HG02610 (cell line): ENCODE measurements around the gene SNAP47.

Source experiments
- ATAC-seq: cut with Tn5 transposase; IDR thresholded peaks from one replicate; pipeline ENCODE4 v1.9.1; 2021; ENCODE audit warnings: mild to moderate bottlenecking, moderate library complexity; ENCODE audit not compliant: unreplicated experiment

Gene SNAP47

DNA sequence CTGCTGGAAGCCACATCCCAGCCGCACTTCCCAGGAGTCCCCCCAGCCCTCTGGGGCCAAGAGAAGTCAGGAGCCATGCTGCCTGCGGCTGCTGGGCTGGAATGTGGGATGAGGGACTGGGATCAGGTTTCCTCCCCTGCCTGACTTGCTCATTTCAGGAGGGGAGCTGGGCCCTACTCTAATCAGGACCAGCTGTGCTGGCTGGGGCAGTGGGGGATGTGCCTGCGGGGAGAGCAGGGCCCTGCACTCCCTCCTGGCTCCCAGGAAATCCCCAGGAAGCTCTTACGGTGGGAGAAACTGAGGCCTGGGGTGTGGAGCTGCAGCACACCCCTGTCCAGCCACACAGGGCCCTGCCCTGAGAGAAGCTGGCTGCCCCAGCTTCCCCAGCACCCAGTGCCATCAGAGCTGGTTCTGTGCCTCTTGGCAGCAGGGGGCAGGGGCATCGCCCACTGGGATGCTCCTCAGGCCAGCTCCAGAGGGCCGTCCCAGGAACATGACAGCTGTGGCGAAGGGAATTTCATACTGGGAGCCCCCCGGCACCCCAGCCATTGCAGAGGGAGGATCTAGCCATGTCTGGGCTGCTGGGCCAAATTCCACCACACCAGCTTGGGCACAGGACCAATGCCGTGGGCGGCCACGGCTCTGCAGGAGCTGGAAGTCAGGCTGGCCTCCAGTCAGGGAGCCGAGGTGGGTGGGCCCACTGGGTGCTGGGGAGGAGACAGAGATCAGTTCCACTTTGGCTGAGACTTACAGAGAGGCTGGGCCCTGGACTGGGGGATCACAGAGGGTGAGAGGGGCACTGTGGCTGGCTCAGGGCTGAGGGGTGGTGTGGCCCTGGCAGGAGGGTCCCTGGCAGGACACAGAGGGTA, 58.9 kb downstream of the SNAP47 start:
- no peak for ATAC-seq

DNA sequence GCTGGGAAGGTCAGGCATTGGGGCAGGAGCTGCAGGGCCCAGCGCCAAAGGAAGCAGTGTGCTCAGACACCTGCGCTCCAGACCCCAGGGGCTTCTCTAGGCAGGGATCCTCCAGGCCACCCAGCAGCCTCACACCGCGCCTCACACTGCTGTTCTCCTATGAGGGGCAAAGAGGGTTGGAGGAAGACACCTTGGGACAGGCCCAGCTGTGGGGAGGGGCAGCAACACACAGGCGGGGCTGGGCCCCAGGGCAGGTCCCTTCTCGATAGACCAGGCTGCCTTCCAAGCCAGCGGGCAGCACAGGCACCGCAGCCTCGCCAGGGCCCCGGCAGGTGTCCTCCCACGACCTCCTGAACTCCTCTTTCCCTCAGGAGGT, 59.6 kb downstream of the SNAP47 start:
- no peak for ATAC-seq

DNA sequence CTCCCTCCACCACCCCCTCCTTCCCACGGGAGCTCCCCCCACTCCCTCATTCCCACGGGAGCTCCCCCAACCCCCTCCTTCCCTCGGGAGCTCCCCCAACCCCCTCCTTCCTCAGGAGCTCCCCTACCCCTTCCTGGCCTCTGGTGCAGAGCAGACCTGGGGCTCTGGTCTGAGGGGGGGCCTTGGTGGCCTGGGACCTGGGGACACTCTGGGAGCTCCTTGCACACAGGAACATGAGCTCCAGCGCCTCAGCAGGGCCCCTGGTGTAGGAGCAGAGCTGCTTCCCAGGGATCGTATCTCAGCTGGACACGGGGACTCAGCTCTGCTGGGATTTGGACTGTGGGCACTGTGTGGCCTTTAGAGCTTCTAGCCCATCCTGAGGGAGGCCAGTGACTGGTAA, 60.5 kb downstream of the SNAP47 start:
- no peak for ATAC-seq

DNA sequence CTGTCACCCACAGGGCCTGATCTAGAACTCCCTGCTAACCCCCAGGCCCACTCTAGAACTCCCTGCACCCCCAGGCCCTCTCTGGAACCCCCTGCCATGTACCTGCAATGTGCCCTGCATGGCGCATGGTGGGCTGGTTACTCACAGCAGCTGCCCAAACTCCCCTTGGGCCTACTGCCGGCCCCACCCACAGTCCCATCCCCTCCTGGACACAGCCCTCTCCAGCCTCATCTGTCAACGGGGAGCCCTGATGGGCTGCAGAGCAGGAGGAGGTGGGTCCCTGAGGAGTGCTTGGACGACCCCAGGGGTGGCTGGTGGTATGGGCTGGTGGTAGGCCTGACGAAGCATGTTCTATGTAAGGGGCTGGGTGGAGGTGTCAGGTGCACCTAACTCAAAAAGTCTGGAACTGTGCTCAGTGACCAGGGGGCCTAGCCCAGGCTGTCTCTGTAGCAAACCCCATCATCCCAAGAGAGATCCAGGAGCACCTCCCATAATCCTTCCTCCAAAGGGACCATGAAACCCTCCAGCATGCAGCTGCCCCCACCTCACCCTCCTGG, 61.2 kb downstream of the SNAP47 start:
- no peak for ATAC-seq

DNA sequence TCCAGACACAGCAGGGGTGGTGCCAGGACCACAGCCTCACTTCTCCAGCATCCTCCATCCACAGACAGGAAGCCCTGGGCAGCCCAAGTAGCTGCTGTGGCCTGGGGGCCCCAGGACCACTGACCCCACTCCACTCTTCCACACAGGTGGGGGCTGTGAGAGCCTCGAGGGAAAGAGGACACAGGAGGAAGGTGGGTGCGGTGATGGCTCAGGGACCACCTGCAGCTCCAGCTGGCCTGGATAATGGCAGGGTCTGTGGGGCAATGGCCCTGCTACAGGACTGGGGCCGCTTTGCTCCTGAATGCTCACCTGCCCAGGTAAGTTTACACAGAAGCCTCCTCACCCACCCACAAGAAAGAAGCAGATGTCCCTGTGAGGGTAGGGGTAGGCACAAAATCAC, 61.9 kb downstream of the SNAP47 start:
- ATAC-seq = no peak

- ATAC-seq = no peak
These were observed 62.4 kb downstream of the SNAP47 start for GRCh38 chr1:227797625-227798024.

DNA sequence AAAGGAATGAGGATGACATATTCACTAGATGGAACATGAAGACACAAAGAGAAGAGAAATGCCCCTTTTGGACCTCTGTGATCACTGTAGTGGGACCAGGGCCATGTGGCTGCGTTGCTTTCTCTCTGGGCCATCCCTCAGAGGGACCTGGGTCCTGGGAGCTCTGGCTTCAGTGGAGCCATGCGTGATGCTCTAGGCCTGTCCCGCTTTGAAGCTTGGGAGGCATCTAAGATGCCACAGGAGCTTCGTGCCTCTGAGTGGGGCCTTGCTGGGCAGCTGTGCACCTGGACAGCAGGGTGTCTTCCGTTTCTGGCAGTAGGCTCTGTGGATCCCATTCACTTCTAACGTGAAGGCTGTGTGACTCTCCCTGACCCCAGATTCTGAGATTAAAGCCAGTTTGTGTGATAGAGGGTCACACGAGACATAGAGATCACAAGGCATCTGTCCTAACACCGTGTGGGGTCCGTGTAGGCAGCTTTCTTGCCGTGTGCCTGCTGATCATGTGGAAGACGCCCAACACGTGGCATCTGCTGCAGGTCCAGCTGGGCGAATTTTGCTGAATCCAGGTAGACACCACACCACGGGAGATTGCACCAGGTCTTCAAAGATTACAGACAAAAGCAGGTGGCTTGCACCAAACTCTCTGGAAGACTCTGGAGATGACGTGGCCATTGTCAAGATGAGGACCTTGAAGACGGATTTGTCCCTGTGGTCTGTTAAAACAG, 63.0 kb downstream of the SNAP47 start:
- no peak for ATAC-seq

- ATAC-seq = no peak
These were observed 64.5 kb downstream of the SNAP47 start for GRCh38 chr1:227799756-227800155.

GRCh38 chr1:227803933-227804332, 68.7 kb downstream of the SNAP47 start:
- ATAC-seq = no peak

- ATAC-seq = no peak
These were observed 70.5 kb downstream of the SNAP47 start for GRCh38 chr1:227805606-227806197.

DNA sequence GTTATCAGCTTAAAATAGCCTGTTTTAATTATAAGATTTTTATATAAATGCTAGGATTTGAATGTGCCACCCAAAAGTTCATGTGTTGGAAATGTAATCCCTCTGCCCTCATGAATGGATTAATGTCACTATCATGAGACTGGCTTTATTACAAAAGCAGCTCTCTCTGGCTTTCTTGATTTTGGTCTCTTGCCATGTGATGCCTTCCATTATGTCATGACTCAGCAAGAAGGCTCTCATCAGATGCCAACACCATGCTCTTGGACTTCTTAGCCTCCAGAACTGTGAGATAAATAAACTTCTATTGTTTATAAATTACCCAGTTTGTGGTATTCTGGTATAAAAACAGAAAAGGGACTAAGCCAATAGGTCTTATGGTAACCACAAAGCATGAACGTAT, 73.3 kb downstream of the SNAP47 start:
- ATAC-seq = no peak

GRCh38 chr1:227809026-227809425, 73.8 kb downstream of the SNAP47 start:
- no peak for ATAC-seq

- no peak for ATAC-seq
These were observed 78.7 kb downstream of the SNAP47 start for GRCh38 chr1:227813962-227814361.

DNA sequence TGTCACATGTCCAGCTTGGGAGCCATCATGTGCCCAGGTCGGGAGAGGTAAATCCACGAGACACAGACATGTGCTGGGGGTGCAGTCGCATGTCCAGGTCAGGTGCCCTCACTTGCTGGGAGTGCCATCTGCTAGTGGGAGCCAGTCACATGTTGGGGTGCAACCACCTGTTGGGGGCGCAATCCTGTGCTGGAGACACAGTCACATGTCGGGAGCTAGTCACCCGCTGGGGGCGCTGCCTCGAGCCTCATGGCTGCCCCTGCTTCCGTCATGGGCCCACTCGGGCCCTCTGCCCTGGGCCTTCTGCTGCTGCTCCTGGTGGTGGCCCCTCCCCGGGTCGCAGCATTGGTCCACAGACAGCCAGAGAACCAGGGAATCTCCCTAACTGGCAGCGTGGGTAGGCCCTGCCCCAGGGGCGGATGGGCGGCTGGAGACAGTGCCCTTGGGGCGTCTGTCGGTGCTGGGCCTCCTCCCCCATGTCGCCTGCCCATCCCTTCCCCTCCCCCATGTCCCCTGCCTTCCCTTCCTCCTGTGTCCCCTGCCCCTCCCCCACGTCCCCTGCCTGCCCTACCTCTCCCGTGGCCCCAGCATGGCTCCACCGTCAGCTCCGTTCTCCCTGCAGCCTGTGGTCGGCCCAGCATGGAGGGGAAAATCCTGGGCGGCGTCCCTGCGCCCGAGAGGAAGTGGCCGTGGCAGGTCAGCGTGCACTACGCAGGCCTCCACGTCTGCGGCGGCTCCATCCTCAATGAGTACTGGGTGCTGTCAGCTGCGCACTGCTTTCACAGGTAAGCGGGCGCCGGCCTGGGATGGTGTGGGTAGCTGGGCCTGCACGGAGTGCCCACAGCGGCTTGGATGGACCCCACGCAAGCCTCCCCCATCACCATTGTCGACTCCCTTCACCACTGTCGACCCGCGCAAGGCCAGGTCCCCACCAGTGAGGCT, 80.5 kb downstream of the SNAP47 start, which contains the start of gene PRSS38:
Gene PRSS38 (plus strand): TSS at position 208 of the 942 bp plus-strand sequence. CDS start 42 bp downstream, at position 250.
- no peak for ATAC-seq

- ATAC-seq = no peak
These were observed 81.7 kb downstream of the SNAP47 start for GRCh38 chr1:227816750-227817446.

DNA sequence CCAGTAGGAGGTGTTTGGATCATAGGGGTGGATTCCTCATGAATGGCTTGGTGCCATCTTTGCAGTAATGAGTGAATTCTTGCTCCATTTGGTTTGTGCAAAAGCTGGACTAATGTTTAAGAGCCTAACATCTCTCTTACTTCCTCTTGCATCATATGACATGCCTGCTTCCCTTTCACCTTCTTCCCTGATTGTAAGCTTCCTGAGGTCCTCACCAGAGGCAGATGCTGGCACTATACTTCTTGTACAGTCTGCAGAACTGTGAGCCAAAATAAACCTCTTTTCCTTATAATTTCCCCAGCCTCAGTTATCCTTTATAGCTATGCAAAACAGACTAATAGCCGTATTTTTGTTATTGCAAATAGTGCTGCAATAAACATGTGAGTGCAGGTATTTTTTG, 88.3 kb downstream of the SNAP47 start:
- no peak for ATAC-seq

GRCh38 chr1:227824204-227824603, 89.0 kb downstream of the SNAP47 start:
- no peak for ATAC-seq

DNA sequence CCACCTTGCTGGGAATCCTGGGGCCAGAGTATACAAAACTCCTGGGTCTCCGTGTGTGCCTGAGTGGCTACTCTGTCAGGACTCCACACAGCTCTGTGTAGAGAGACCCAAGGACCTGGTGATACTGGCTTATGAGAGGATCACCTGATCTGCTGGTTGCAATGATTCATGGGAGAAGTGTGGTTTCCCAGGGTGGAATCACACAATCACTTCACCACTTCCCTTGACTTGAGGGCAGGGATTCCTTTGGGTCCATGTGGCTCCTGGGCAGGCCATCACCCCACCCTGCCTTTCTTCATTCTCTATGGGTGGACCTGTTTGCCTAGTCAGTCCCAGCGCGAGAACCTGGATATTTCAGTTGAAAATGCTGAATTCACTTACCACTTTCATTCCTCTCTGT, 93.6 kb downstream of the SNAP47 start:
- no peak for ATAC-seq
